ENCODE data around the gene ZNF22.

ZNF22 gene

DNA sequence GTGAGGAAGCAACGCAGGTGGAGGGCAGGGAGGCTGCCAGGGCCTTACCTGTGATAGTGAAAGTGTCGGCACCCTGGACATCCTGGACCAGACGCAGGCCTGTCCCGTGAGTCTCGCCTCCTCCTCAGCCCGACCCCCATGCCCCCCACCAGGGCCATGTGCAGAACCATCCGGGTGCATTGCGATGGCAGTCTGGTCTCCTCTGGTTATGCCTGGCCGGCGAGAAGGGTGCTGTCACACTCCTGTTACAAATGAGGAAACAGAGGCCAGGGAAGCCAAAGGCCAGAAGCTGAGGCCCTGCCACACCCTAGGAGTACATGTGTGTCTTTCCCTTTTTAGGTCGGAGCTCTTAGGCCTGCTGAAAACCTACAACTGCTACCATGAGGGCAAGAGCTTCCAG lies 29.3 kb upstream of the ZNF22 start:
- Histone ChIP-seq H2BK12ac (ENCODE audit: low read length) (no peak overlapping the region), H3K4ac (ENCODE audit: low read length) (no peak overlapping the region), H3K14ac (ENCODE audit: low read length) (no peak overlapping the region), H3K4me3 (ENCODE audit: low read length in 2 of 2) (no peak overlapping the region), H3K9me3 (replicated peaks in 1 of 2; ENCODE audit: control insufficient read depth in 2 of 2, insufficient read depth in 1 of 2, low read depth in 1 of 2, low read length in 2 of 2) (no peaks in the 10 kb centered on the region), H4K8ac (ENCODE audit: low read depth, low read length) (no peak overlapping the region), H3K4me1 (ENCODE audit: control insufficient read depth in 2 of 2, insufficient read depth in 1 of 2, low read depth in 1 of 2, low read length in 2 of 2) (peaks cover 8 to 20% of the 10 kb centered on the region in 2 donors), H2BK120ac (ENCODE audit: low read depth, low read length) (no peak overlapping the region), H3K36me3 (replicated peaks in 1 of 2; ENCODE audit: control insufficient read depth in 2 of 2, insufficient read depth in 2 of 2, low read length in 2 of 2) (no peaks in the 10 kb centered on the region), H4K91ac (ENCODE audit: low read depth, low read length, poor library complexity) (no peak overlapping the region), H3K27me3 (ENCODE audit: control insufficient read depth in 3 of 3, insufficient read depth in 3 of 3, low read depth in 1 of 3, low read length in 3 of 3) (no peaks in the 10 kb centered on the region), H2AK5ac (ENCODE audit: low read depth, low read length) (no peak overlapping the region), H2BK5ac (ENCODE audit: low read length) (no peak overlapping the region), H2AFZ (ENCODE audit: low read length) (no peak overlapping the region), H3K18ac (ENCODE audit: low read length) (peak overlapping the region; percentile 24), H2BK15ac (ENCODE audit: low read length) (no peak overlapping the region), H3K79me1 (ENCODE audit: low read depth, low read length) (peaks cover 5% of the 10 kb centered on the region), H3K23ac (ENCODE audit: low read depth, low read length, poor library complexity) (no peak overlapping the region), H3K27ac (replicated peaks; ENCODE audit: low read length) (no peak overlapping the region), H3K4me2 (ENCODE audit: insufficient read depth, low read length, poor library complexity, severe bottlenecking) (no peak overlapping the region), H3K9ac (ENCODE audit: low read depth, low read length, poor library complexity) (peak overlapping the region; percentile 47)
- no peak for DNase-seq (ENCODE audit: low spot score)
- no CpG with 5 or more reads among the region's 11 CpGs for WGBS, 2 donors (ENCODE audit: extremely low coverage in 2 of 2, insufficient read length in 2 of 2, insufficient replicate concordance in 1 of 2)

DNA sequence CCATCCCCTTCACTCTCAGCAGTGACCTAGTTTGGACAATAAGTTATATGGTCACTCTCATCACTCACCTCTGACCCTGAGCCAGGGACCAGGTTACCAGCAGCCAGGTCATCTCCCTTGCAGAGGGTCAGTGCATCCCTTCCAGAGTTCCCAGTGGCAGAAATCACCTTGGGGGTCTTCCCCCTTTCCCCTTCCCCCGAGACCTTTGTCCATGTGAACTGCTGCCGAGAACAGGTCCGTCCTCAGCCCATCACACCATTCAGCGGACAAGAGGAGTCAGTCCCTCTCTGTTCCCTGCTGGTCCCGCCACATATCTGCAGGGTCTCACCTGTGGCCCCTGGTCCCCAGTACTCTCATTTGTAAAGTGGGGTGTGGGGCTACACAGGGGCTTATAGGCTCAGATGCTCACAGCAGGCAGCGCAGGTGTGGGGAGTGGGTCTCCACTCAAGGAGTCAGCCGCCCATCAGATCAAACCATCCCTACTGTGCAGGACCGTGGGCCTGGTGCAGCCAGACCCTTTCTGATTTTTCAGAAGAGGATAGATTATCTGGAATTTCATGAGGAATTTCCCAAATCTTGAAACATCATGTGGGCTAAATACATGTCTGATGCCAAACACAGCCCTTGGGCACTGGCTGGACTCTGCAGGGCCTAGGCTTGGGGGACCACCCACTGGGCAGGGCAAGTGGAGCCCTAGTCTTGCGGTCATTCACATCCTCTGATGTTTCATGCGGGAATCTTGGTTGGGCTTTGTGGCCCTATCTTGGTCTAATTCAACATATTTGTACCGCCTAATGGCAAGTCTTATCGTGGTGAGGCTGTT lies 28.6 kb upstream of the ZNF22 start:
- H3K27me3 ChIP-seq (ENCODE audit: control insufficient read depth in 3 of 3, insufficient read depth in 3 of 3, low read depth in 1 of 3, low read length in 3 of 3): no peaks in the 10 kb centered on the region
- H3K4me2 ChIP-seq (ENCODE audit: insufficient read depth, low read length, poor library complexity, severe bottlenecking): no peak overlapping the region
- DNase-seq (ENCODE audit: low spot score): no peak
- no peak overlapping the region for H4K91ac ChIP-seq (ENCODE audit: low read depth, low read length, poor library complexity)
- no peaks in the 10 kb centered on the region for H3K9me3 ChIP-seq (replicated peaks in 1 of 2; ENCODE audit: control insufficient read depth in 2 of 2, insufficient read depth in 1 of 2, low read depth in 1 of 2, low read length in 2 of 2)
- peaks cover 8 to 18% of the 10 kb centered on the region in 2 donors for H3K4me1 ChIP-seq (ENCODE audit: control insufficient read depth in 2 of 2, insufficient read depth in 1 of 2, low read depth in 1 of 2, low read length in 2 of 2)
- H3K27ac ChIP-seq (replicated peaks; ENCODE audit: low read length): no peak overlapping the region
- no peak overlapping the region for H2BK120ac ChIP-seq (ENCODE audit: low read depth, low read length)
- H3K36me3 ChIP-seq (replicated peaks in 1 of 2; ENCODE audit: control insufficient read depth in 2 of 2, insufficient read depth in 2 of 2, low read length in 2 of 2): no peaks in the 10 kb centered on the region
- no peak overlapping the region for H2BK15ac ChIP-seq (ENCODE audit: low read length)
- H3K4me3 ChIP-seq (ENCODE audit: low read length in 2 of 2): no peak overlapping the region
- H2AFZ ChIP-seq (ENCODE audit: low read length): no peak overlapping the region
- H3K14ac ChIP-seq (ENCODE audit: low read length): no peak overlapping the region
- no peak overlapping the region for H3K18ac ChIP-seq (ENCODE audit: low read length)
- H3K79me1 ChIP-seq (ENCODE audit: low read depth, low read length): peaks cover 5% of the 10 kb centered on the region
- WGBS, 2 donors (ENCODE audit: extremely low coverage in 2 of 2, insufficient read length in 2 of 2, insufficient replicate concordance in 1 of 2): no CpG with 5 or more reads among the region's 12 CpGs
- no peak overlapping the region for H2AK5ac ChIP-seq (ENCODE audit: low read depth, low read length)
- no peak overlapping the region for H3K4ac ChIP-seq (ENCODE audit: low read length)
- no peak overlapping the region for H2BK12ac ChIP-seq (ENCODE audit: low read length)
- no peak overlapping the region for H3K23ac ChIP-seq (ENCODE audit: low read depth, low read length, poor library complexity)
- H3K9ac ChIP-seq (ENCODE audit: low read depth, low read length, poor library complexity): no peak overlapping the region
- no peak overlapping the region for H2BK5ac ChIP-seq (ENCODE audit: low read length)
- no peak overlapping the region for H4K8ac ChIP-seq (ENCODE audit: low read depth, low read length)

- Histone ChIP-seq H4K8ac (ENCODE audit: low read depth, low read length) (no peak overlapping the region), H3K27ac (replicated peaks; ENCODE audit: low read length) (no peak overlapping the region), H3K4me1 (ENCODE audit: control insufficient read depth in 2 of 2, insufficient read depth in 1 of 2, low read depth in 1 of 2, low read length in 2 of 2) (peaks cover 11 to 18% of the 10 kb centered on the region in 2 donors), H2BK5ac (ENCODE audit: low read length) (no peak overlapping the region), H3K36me3 (replicated peaks in 1 of 2; ENCODE audit: control insufficient read depth in 2 of 2, insufficient read depth in 2 of 2, low read length in 2 of 2) (no peaks in the 10 kb centered on the region), H3K9me3 (replicated peaks in 1 of 2; ENCODE audit: control insufficient read depth in 2 of 2, insufficient read depth in 1 of 2, low read depth in 1 of 2, low read length in 2 of 2) (no peaks in the 10 kb centered on the region), H4K91ac (ENCODE audit: low read depth, low read length, poor library complexity) (peak overlapping the region; percentile 50), H3K9ac (ENCODE audit: low read depth, low read length, poor library complexity) (no peak overlapping the region), H2AK5ac (ENCODE audit: low read depth, low read length) (peak overlapping the region; percentile 99), H3K18ac (ENCODE audit: low read length) (peak overlapping the region; percentile 84), H3K14ac (ENCODE audit: low read length) (peak overlapping the region; percentile 32), H3K27me3 (ENCODE audit: control insufficient read depth in 3 of 3, insufficient read depth in 3 of 3, low read depth in 1 of 3, low read length in 3 of 3) (no peaks in the 10 kb centered on the region), H2BK15ac (ENCODE audit: low read length) (peak overlapping the region; percentile 46), H3K79me1 (ENCODE audit: low read depth, low read length) (peaks cover 5% of the 10 kb centered on the region), H3K23ac (ENCODE audit: low read depth, low read length, poor library complexity) (peak overlapping the region; percentile 77), H2AFZ (ENCODE audit: low read length) (no peak overlapping the region), H3K4me2 (ENCODE audit: insufficient read depth, low read length, poor library complexity, severe bottlenecking) (no peak overlapping the region), H2BK120ac (ENCODE audit: low read depth, low read length) (peak overlapping the region; percentile 69), H3K4me3 (ENCODE audit: low read length in 2 of 2) (peak overlapping the region in 1 of 2 donors; percentile 29), H2BK12ac (ENCODE audit: low read length) (no peak overlapping the region), H3K4ac (ENCODE audit: low read length) (no peak overlapping the region)
- DNase-seq (ENCODE audit: low spot score): no peak
- no CpG with 5 or more reads among the region's 6 CpGs for WGBS, 2 donors (ENCODE audit: extremely low coverage in 2 of 2, insufficient read length in 2 of 2, insufficient replicate concordance in 1 of 2)
Observed at GRCh38 chr10:44972874-44973306, 27.8 kb upstream of the ZNF22 start.

DNA sequence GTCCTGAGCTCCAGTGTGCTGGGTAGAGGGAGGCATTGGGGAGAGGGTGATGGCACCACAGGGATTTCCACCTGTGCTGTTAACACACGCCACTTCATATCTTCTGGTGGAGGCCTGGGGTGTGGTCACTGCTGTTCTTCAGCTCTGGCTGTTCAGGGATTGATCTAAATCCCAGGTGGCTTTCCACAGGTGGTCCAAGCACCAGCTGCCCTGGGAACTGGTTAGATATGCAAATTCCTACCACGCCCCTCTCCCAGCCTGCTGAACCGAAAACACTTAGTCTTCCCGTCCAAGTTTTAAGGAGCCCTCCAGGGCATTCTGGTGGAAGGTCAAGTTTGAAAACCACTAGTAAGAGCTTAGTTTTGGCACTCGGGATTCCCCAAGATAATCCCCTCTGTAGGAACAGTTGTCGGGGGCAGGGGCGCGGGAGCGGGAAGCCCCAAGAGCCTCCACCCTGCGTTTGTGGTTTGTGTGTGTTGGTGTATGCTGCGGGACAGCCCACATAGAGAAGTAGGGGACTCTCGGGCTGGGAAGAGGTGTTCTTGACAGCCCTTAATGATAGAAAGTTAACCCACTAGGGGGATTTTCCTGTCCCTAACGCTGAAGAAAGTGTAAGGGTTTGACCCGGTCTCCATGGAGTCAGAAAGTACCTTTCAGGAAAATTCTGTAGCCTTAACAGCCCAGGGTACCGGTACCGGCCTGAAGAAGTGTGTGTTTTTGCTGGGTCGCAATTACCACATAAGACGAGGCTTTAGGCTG lies 27.2 kb upstream of the ZNF22 start:
- no CpG with 5 or more reads among the region's 18 CpGs for WGBS, 2 donors (ENCODE audit: extremely low coverage in 2 of 2, insufficient read length in 2 of 2, insufficient replicate concordance in 1 of 2)

More for the DNA sequence above, 27.2 kb upstream of the ZNF22 start:
- Histone ChIP-seq H3K9me3 (replicated peaks in 1 of 2; ENCODE audit: control insufficient read depth in 2 of 2, insufficient read depth in 1 of 2, low read depth in 1 of 2, low read length in 2 of 2) (no peaks in the 10 kb centered on the region), H2AK5ac (ENCODE audit: low read depth, low read length) (peak overlapping the region; percentile 99), H3K4me2 (ENCODE audit: insufficient read depth, low read length, poor library complexity, severe bottlenecking) (no peak overlapping the region), H3K79me1 (ENCODE audit: low read depth, low read length) (peaks cover 5% of the 10 kb centered on the region), H2BK12ac (ENCODE audit: low read length) (no peak overlapping the region), H2BK5ac (ENCODE audit: low read length) (no peak overlapping the region), H3K9ac (ENCODE audit: low read depth, low read length, poor library complexity) (peak overlapping the region; percentile 30), H3K4ac (ENCODE audit: low read length) (no peak overlapping the region), H3K4me1 (ENCODE audit: control insufficient read depth in 2 of 2, insufficient read depth in 1 of 2, low read depth in 1 of 2, low read length in 2 of 2) (peaks cover 15 to 20% of the 10 kb centered on the region in 2 donors), H3K14ac (ENCODE audit: low read length) (no peak overlapping the region), H3K23ac (ENCODE audit: low read depth, low read length, poor library complexity) (peak overlapping the region; percentile 77), H2AFZ (ENCODE audit: low read length) (no peak overlapping the region), H3K27me3 (ENCODE audit: control insufficient read depth in 3 of 3, insufficient read depth in 3 of 3, low read depth in 1 of 3, low read length in 3 of 3) (no peaks in the 10 kb centered on the region), H3K4me3 (ENCODE audit: low read length in 2 of 2) (peak overlapping the region in 1 of 2 donors; percentile 65), H3K27ac (replicated peaks; ENCODE audit: low read length) (no peak overlapping the region), H2BK15ac (ENCODE audit: low read length) (no peak overlapping the region), H4K8ac (ENCODE audit: low read depth, low read length) (no peak overlapping the region), H3K36me3 (replicated peaks in 1 of 2; ENCODE audit: control insufficient read depth in 2 of 2, insufficient read depth in 2 of 2, low read length in 2 of 2) (no peaks in the 10 kb centered on the region), H3K18ac (ENCODE audit: low read length) (peak overlapping the region; percentile 84), H2BK120ac (ENCODE audit: low read depth, low read length) (peak overlapping the region; percentile 69), H4K91ac (ENCODE audit: low read depth, low read length, poor library complexity) (peak overlapping the region; percentile 50)
- DNase-seq (ENCODE audit: low spot score): no peak
